G401 (cell line): Measurements from ENCODE around the gene PDPR. TPM values are rescaled to one million over a fixed set of nuclear protein-coding genes. Genes with fewer than 3 reads are reported as not detected.
"Not testable (repeated sequence)": the region's sequence is repeated elsewhere in the genome, so short reads cannot be mapped to it uniquely, and the experiment has no call there.

Source experiments
- DNase-seq: peaks from one replicate; pipeline ENCODE4 v3.0.0-alpha.2; 2015; ENCODE audit warnings: low spot score
- in situ Hi-C: cut with HindIII; loops from 2 replicates; pipeline ENCODE4 v1.10.0; 2016; ENCODE audit warnings: low sequenced_read_pairs, mixed read lengths
- total RNA-seq: library from RNA; depleted of rRNA; stranded (reverse); fragments of >200 nt; shearing (Covaris generic); gene quantifications from 2 replicates; pipeline ENCODE4 v1.2.3, GENCODE V29; 2014

The PDPR gene
- total RNA-seq, 1 experiment from 2014 or later: 14.9 TPM

GRCh38 chr16:70123822-70124221 lies 9.7 kb downstream of the PDPR start:
- in situ Hi-C loops, DNase-seq: not testable (repeated sequence)

- in situ Hi-C loops, DNase-seq: not testable (repeated sequence)
Observed at GRCh38 chr16:70126226-70126625, 12.1 kb downstream of the PDPR start.

GRCh38 chr16:70127706-70128105 lies 13.6 kb downstream of the PDPR start:
- in situ Hi-C loops: not testable (repeated sequence)

GRCh38 chr16:70128844-70129243 lies 14.7 kb downstream of the PDPR start:
- in situ Hi-C loops: not testable (repeated sequence)

More at GRCh38 chr16:70127706-70128105, 13.6 kb downstream of the PDPR start:
- peak; percentile 4 for DNase-seq

DNA sequence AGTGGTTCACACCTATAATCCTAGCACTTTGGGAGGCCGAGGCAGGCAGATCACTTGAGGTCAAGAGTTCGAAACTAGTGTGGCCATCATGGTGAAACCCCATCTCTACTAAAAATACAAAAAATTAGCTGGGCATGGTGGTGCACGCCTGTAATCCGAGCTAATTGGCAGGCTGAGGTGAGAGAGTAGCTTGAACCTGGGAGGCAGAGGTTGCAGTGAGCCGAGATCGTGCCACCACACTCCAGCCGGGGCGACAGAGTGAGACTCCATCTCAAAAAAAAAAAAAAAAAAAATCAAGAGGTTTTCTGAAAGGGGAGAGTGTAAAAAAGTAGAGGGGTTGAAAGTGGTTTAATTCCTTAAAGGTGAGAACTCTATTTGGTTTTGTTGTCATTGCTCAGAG lies 21.7 kb downstream of the PDPR start:
- in situ Hi-C loops: not testable (repeated sequence)

More at GRCh38 chr16:70128844-70129243, 14.7 kb downstream of the PDPR start:
- DNase-seq: not testable (repeated sequence)

DNA sequence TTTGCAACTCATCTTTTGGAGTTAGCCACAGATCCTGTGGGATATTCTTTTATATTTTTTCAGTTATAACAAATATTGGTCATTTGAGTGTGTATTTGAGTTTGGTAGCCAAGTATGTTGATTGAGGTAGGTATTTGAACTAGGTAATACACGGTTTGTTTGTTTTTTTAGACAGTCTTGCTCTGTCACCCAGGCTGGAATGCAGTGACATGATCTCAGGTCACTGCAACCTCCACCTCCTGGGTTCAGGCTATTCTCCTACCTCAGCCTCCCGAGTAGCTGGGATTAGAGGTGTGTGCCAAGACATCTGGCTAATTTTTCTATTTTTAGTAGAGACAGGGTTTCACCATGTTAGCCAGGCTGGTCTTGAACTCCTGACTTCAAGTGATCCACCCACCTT lies 22.5 kb downstream of the PDPR start:
- DNase-seq, in situ Hi-C loops: not testable (repeated sequence)

More for the DNA sequence above, 21.7 kb downstream of the PDPR start:
- not testable (repeated sequence) for DNase-seq

GRCh38 chr16:70142739-70143138 lies 28.6 kb downstream of the PDPR start:
- in situ Hi-C loops, DNase-seq: not testable (repeated sequence)

- in situ Hi-C loops: not testable (repeated sequence)
Observed at GRCh38 chr16:70143231-70143895, 29.2 kb downstream of the PDPR start.

GRCh38 chr16:70147853-70148252 lies 33.7 kb downstream of the PDPR start:
- in situ Hi-C loops: not testable (repeated sequence)

More at GRCh38 chr16:70143231-70143895, 29.2 kb downstream of the PDPR start:
- not testable (repeated sequence) for DNase-seq

DNA sequence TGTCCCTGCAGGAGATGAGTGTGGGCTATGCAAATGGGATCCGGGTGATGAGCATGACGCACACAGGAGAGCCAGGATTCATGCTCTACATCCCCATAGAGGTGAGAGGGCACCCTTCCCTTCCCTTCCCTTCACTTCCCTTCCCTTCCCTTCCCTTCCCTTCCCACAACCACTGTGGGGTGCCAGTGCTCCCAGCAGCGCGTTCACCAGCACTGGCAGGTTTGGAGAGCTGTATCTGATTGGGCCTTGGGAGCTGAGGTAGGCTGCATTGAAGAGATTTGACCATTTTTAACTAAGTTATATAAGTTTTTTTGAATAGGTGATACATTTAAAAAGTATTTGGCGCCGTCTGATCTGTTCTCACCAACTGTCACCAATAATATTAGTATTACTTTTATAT lies 34.3 kb downstream of the PDPR start:
- in situ Hi-C loops, DNase-seq: not testable (repeated sequence)

More at GRCh38 chr16:70147853-70148252, 33.7 kb downstream of the PDPR start:
- not testable (repeated sequence) for DNase-seq

DNA sequence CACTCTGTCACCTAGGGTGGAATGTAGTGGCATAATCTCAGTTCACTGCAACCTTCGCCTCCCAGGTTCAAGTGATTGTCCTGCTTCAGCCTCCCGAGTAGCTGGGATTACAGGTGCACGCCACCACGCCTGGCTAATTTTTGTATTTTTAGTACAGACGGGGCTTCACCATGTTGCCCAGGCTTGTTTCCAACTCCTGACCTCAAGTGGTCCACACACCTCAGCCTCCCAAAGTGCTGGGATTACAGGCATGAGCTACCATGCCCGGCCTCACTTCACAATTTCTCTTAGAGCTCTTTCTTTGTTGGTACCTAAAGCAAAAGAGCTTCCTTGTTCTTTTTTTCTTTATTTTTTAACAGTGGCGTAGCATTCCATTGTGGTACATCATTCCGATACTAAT lies 35.2 kb downstream of the PDPR start:
- in situ Hi-C loops, DNase-seq: not testable (repeated sequence)

DNA sequence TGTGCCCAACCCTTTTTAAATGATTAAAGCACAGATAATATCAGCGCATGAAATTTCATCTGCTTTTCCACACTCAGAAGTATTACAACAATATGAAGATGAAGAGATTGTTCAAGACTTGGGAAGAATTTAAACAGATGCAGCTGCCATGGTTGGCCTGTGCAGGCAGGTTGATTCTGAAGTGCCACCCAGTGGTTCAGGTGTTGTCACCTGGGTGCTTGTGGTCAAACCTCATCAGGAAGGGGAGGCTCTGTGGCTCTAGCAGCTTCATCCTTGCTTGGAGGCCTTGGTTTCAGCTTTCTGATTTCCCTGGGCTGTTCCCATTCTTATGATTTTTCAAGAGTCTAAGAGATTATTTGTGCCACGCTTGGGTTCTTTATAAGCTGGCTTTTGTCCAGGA lies 37.3 kb downstream of the PDPR start:
- DNase-seq: no peak
- in situ Hi-C loops: no loop called here

DNA sequence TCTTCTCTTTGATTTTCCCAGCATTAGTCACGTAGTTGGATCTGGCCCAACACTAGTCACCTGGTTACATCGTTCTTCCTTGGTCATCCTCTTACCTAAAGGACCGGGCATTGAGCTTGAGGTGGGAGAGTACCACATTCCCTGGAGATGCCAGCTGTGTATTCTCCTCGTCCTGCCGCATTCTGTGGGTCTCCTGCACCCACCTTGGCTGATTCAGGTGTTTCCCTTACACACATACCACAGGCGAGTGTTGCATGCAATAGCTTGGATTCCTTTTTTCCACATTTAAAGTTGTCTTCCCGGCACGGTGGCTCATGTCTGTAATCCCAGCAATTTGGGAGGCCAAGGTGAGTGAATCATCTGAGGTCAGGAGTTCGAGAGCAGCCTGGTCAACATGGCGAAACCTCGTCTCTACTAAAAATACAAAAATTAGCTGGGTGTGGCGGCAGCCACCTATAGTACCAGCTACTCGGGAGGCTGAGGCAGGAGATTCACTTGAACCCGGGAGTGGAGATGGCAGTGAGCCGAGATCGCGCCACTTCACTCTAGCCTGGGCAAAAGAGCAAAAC lies 37.9 kb downstream of the PDPR start:
- DNase-seq: no peak
- in situ Hi-C loops: no loop called here

DNA sequence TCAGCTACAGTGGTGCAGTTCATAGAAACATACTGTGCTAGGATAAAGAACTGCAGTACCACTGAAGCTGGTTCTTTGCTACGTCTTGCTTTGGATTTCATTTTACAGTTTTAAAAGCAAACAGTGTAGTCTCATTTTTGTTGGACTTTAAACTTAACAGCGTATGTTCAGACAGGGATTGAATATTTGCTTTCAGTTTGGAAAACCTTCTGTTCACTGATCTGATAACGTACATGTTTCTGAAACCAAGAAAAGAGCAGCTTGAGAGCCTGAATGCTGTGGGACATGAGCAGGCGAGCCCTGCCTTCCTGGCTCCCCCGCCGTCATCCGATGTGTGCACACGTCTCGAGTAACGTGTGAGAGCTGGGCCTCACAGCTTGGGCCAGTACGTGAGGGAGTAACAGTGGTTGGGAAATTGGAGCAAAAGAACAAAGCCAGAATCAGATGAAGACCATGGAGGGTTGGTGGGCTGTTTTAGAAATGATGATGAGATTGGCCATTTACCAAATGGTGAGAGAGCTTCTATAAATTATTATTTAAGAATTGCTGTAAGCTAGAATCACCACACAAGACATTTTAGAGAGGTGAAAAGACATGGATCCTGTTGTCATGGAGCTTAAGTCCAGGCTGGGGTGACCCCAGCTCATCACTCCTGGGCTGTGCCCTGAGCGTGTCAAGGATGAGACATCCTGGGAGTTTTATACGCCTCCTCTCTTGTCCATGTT lies 38.6 kb downstream of the PDPR start:
- no peak for DNase-seq
- in situ Hi-C loops: no loop called here

DNA sequence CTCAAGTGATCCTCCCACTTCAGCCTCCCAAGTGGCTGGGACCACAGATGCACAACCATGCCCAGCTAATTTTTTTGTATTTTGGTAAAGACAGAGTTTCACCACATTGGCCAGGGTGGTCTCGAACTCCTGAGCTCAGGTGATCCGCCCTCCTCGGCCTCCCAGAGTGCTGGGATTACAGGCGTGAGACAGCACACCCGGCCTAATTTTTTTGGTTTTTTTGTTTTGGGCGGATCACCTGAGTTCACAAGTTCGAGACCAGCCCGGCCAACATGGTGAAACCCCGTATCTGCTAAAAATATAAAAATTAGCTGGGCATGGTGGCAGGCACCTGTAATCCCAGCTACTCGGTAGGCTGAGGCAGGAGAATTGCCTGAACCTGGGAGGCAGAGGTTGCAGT lies 40.6 kb downstream of the PDPR start:
- DNase-seq, in situ Hi-C loops: not testable (repeated sequence)

- in situ Hi-C loops: no loop called here
- DNase-seq: no peak
Observed at GRCh38 chr16:70156207-70156978, 42.3 kb downstream of the PDPR start.

DNA sequence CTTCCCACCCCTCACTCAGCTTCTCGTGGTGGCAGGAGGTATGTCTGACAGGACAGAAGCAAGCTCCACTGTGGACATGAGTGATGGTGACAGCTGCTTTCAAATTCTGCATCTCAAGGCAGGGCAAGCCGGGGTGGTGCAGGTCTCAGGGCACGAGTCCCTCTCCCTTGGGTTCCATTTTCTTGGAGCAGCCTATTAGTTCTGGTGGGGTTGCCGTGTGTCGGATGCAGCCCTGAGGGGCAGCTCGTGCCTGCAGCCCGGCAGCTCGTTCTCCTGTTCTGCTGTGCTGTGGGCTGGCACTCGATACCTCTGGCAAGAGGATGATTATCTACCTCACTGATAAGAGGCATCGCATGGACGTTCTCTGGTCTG lies 43.0 kb downstream of the PDPR start:
- no peak for DNase-seq
- in situ Hi-C loops: no loop called here

- no peak for DNase-seq
Observed at GRCh38 chr16:70157477-70158260, 43.5 kb downstream of the PDPR start.

More at GRCh38 chr16:70157477-70158260, 43.5 kb downstream of the PDPR start:
- in situ Hi-C loops: no loop called here
